Measurements from ENCODE around the gene KANK4.

KANK4 gene

DNA sequence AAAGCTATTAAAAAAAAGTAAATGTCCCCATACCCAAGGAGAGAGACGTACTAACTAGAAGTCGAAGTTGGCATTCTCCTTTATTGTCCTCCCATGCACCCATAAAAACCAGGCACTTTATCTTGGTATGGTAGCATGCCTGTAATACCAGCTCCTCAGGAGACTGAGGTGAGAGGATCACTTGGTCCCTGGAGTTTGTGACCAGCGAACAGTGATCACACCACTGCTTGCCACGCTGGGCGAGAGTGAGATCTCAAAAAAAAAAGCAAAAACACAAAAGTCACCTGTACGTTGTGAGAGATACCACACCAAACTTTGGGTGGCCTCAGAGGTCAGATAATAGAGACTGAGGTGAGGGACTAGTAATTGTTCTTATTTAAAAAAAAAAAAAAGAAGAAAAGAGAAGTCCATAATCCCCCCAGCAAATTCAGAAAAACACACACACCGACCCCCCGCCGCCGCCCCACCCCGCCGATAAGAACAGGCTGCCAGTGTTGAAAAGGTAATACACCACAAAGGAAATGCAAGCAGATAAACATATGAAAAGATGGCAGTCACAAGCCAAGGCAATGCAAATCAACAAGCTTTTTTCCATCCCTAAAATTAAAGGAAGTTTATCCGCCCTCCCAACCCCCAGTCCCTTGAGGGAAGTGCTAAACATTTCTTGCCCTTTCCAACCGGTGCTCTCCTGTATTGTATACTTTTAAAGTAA lies 121.0 kb downstream of the KANK4 start:
- no CpG with 5 or more reads among the region's 14 CpGs for WGBS, 2 donors (ENCODE audit: extremely low coverage in 2 of 2, insufficient read length in 2 of 2, insufficient replicate concordance in 1 of 2)
- no peak overlapping the region for H3K18ac ChIP-seq (ENCODE audit: low read length)
- no peak overlapping the region for H2AFZ ChIP-seq (ENCODE audit: low read length)
- DNase-seq (ENCODE audit: low spot score), result no peak
- H3K9ac ChIP-seq (ENCODE audit: low read depth, low read length, poor library complexity), result no peak overlapping the region
- H3K4me1 ChIP-seq (ENCODE audit: control insufficient read depth in 2 of 2, insufficient read depth in 1 of 2, low read depth in 1 of 2, low read length in 2 of 2), result peaks cover 0 to 4% of the 10 kb centered on the region in 2 donors
- H3K79me1 ChIP-seq (ENCODE audit: low read depth, low read length), result peaks cover 5% of the 10 kb centered on the region
- H3K23ac ChIP-seq (ENCODE audit: low read depth, low read length, poor library complexity), result no peak overlapping the region
- H2BK15ac ChIP-seq (ENCODE audit: low read length), result no peak overlapping the region
- H3K27ac ChIP-seq (replicated peaks; ENCODE audit: low read length), result no peak overlapping the region
- peaks cover 0 to 6% of the 10 kb centered on the region in 2 donors for H3K9me3 ChIP-seq (replicated peaks in 1 of 2; ENCODE audit: control insufficient read depth in 2 of 2, insufficient read depth in 1 of 2, low read depth in 1 of 2, low read length in 2 of 2)
- no peak overlapping the region for H3K4ac ChIP-seq (ENCODE audit: low read length)
- peak overlapping the region; percentile 18 for H3K4me2 ChIP-seq (ENCODE audit: insufficient read depth, low read length, poor library complexity, severe bottlenecking)
- H4K8ac ChIP-seq (ENCODE audit: low read depth, low read length), result no peak overlapping the region
- no peak overlapping the region for H2BK12ac ChIP-seq (ENCODE audit: low read length)
- no peak overlapping the region for H3K14ac ChIP-seq (ENCODE audit: low read length)
- no peak overlapping the region for H2BK120ac ChIP-seq (ENCODE audit: low read depth, low read length)
- peaks cover 0 to 7% of the 10 kb centered on the region in 2 donors for H3K36me3 ChIP-seq (replicated peaks in 1 of 2; ENCODE audit: control insufficient read depth in 2 of 2, insufficient read depth in 2 of 2, low read length in 2 of 2)
- no peak overlapping the region for H4K91ac ChIP-seq (ENCODE audit: low read depth, low read length, poor library complexity)
- H2BK5ac ChIP-seq (ENCODE audit: low read length), result no peak overlapping the region
- H3K27me3 ChIP-seq (ENCODE audit: control insufficient read depth in 3 of 3, insufficient read depth in 3 of 3, low read depth in 1 of 3, low read length in 3 of 3), result peaks cover 0 to 37% (median 9%) of the 10 kb centered on the region in 3 experiments
- H3K4me3 ChIP-seq (ENCODE audit: low read length in 2 of 2), result no peak overlapping the region
- no peak overlapping the region for H2AK5ac ChIP-seq (ENCODE audit: low read depth, low read length)

DNA sequence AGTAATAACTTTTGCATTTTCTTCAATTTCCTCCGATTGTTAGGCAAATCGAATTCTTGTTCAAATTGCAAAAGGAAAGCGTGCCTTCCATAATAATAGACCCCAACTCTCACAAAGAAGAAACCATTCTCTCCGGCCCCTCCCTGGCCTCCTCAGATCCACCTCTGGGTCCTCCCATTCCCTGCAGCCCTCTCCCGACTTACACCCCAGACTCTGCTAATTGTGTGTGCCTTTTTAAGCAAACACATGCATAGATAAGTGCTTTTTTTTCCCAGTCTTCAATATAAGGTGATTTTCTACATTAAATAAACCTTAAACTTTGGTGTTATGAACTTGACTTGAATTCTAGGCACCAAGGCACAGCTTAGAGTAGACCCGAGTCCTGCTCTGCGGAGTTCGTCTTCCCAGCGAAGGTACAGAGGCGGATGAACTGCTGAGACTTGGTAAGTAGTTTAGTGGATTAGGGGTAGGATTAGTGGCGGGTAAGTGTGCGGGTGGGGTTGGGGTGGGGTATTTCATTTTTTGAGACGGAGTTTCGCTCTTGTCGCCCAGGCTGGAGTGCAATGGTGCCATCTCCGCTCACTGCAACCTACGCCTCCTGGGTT lies 123.0 kb downstream of the KANK4 start:
- Histone ChIP-seq H3K4me3 (ENCODE audit: low read length in 2 of 2) (no peak overlapping the region), H3K27ac (replicated peaks; ENCODE audit: low read length) (no peak overlapping the region), H3K4me2 (ENCODE audit: insufficient read depth, low read length, poor library complexity, severe bottlenecking) (peak overlapping the region; percentile 38), H3K14ac (ENCODE audit: low read length) (no peak overlapping the region), H3K27me3 (ENCODE audit: control insufficient read depth in 3 of 3, insufficient read depth in 3 of 3, low read depth in 1 of 3, low read length in 3 of 3) (peaks cover 0 to 37% (median 9%) of the 10 kb centered on the region in 3 experiments), H3K4ac (ENCODE audit: low read length) (no peak overlapping the region), H3K9ac (ENCODE audit: low read depth, low read length, poor library complexity) (no peak overlapping the region), H3K4me1 (ENCODE audit: control insufficient read depth in 2 of 2, insufficient read depth in 1 of 2, low read depth in 1 of 2, low read length in 2 of 2) (peaks cover 0 to 4% of the 10 kb centered on the region in 2 donors), H4K91ac (ENCODE audit: low read depth, low read length, poor library complexity) (no peak overlapping the region), H2BK15ac (ENCODE audit: low read length) (no peak overlapping the region), H3K79me1 (ENCODE audit: low read depth, low read length) (peaks cover 5% of the 10 kb centered on the region), H3K23ac (ENCODE audit: low read depth, low read length, poor library complexity) (no peak overlapping the region), H2BK12ac (ENCODE audit: low read length) (no peak overlapping the region), H3K18ac (ENCODE audit: low read length) (no peak overlapping the region), H2BK5ac (ENCODE audit: low read length) (no peak overlapping the region), H3K36me3 (replicated peaks in 1 of 2; ENCODE audit: control insufficient read depth in 2 of 2, insufficient read depth in 2 of 2, low read length in 2 of 2) (peaks cover 0 to 5% of the 10 kb centered on the region in 2 donors), H2AK5ac (ENCODE audit: low read depth, low read length) (no peak overlapping the region), H2AFZ (ENCODE audit: low read length) (no peak overlapping the region), H4K8ac (ENCODE audit: low read depth, low read length) (no peak overlapping the region), H3K9me3 (replicated peaks in 1 of 2; ENCODE audit: control insufficient read depth in 2 of 2, insufficient read depth in 1 of 2, low read depth in 1 of 2, low read length in 2 of 2) (peaks cover 0 to 6% of the 10 kb centered on the region in 2 donors), H2BK120ac (ENCODE audit: low read depth, low read length) (no peak overlapping the region)
- DNase-seq (ENCODE audit: low spot score), result no peak
- WGBS, 2 donors (ENCODE audit: extremely low coverage in 2 of 2, insufficient read length in 2 of 2, insufficient replicate concordance in 1 of 2), result no CpG with 5 or more reads among the region's 17 CpGs

DNA sequence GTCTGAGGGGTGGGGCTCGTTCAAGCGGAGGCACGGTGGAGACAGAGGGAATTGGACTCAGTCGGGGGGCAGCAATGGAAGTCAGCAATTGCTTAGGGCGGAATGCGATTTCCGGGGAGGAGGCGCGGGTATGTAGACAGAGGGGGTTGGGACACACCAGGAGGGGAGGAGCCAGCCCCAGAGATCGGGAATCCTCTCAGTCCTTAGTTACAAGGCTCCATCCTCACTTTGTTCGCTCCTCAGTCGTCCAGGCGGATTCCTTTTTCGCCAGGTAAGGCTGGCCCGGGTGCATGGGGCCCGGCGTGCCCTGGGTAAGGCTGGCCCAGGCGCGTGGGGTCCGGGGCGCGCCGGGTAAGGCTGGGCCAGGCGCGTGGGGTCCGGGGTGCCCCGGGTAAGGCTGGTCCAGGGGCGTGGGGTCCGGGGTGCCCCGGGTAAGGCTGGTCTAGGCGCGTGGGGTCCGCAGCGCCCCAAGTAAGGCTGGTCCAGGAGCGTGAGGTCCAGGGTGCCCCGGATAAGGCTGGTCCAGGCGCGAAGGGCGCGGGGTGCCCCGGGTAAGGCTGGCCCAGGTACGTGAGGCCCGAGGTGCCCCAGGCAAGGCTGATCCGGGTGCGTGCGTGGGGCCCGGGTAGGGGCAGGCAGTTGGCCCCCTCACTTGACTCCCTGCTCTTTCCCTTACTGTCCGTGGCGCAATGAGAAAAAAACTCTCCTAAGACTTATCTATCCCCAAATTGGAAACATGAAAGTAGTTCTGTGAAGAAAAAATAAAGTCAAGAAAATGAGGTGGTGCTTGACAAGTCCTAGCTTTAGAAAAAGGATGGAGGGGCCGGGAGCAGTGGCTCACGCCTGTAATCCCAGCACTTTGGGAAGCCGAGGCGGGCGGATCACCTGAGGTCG lies 124.3 kb downstream of the KANK4 start, which contains the start of gene L1TD1:
Gene L1TD1 (plus strand): TSS at position 199 of the 894 bp plus-strand sequence. CDS start 11,780 bp downstream, outside the sequence.
- no peak within 1 kb of the TSS for H4K91ac ChIP-seq (ENCODE audit: low read depth, low read length, poor library complexity)
- H3K27ac ChIP-seq (replicated peaks; ENCODE audit: low read length), result peak within 1 kb of the TSS; percentile 72
- peak within 1 kb of the TSS; percentile 98 for H3K4ac ChIP-seq (ENCODE audit: low read length)
- peak within 1 kb of the TSS; percentile 99 for H2BK15ac ChIP-seq (ENCODE audit: low read length)
- H2AFZ ChIP-seq (ENCODE audit: low read length), result no peak within 1 kb of the TSS
- H3K27me3 ChIP-seq (ENCODE audit: control insufficient read depth in 3 of 3, insufficient read depth in 3 of 3, low read depth in 1 of 3, low read length in 3 of 3), result peaks cover 0 to 37% (median 9%) of the 10 kb centered on the region in 3 experiments
- WGBS, 2 donors (ENCODE audit: extremely low coverage in 2 of 2, insufficient read length in 2 of 2, insufficient replicate concordance in 1 of 2), result no CpG with 5 or more reads among the region's 55 CpGs
- peak; percentile 60 for DNase-seq (ENCODE audit: low spot score)
- H3K4me1 ChIP-seq (ENCODE audit: control insufficient read depth in 2 of 2, insufficient read depth in 1 of 2, low read depth in 1 of 2, low read length in 2 of 2), result peaks cover 0 to 4% of the 10 kb centered on the region in 2 donors
- H3K4me2 ChIP-seq (ENCODE audit: insufficient read depth, low read length, poor library complexity, severe bottlenecking), result peak within 1 kb of the TSS; percentile 83
- H3K36me3 ChIP-seq (replicated peaks in 1 of 2; ENCODE audit: control insufficient read depth in 2 of 2, insufficient read depth in 2 of 2, low read length in 2 of 2), result peaks cover 0 to 5% of the 10 kb centered on the region in 2 donors
- peak within 1 kb of the TSS; percentile 100 for H3K18ac ChIP-seq (ENCODE audit: low read length)
- H3K14ac ChIP-seq (ENCODE audit: low read length), result peak within 1 kb of the TSS; percentile 98
- peak within 1 kb of the TSS; percentile 65 for H4K8ac ChIP-seq (ENCODE audit: low read depth, low read length)
- H3K9ac ChIP-seq (ENCODE audit: low read depth, low read length, poor library complexity), result peak within 1 kb of the TSS; percentile 99
- peak within 1 kb of the TSS in 1 of 2 donors; percentile 92 for H3K4me3 ChIP-seq (ENCODE audit: low read length in 2 of 2)
- peaks cover 0 to 6% of the 10 kb centered on the region in 2 donors for H3K9me3 ChIP-seq (replicated peaks in 1 of 2; ENCODE audit: control insufficient read depth in 2 of 2, insufficient read depth in 1 of 2, low read depth in 1 of 2, low read length in 2 of 2)
- H3K79me1 ChIP-seq (ENCODE audit: low read depth, low read length), result peaks cover 3% of the 10 kb centered on the region
- H2BK12ac ChIP-seq (ENCODE audit: low read length), result peak within 1 kb of the TSS; percentile 98
- H2BK120ac ChIP-seq (ENCODE audit: low read depth, low read length), result peak within 1 kb of the TSS; percentile 96
- peak within 1 kb of the TSS; percentile 99 for H2AK5ac ChIP-seq (ENCODE audit: low read depth, low read length)
- peak within 1 kb of the TSS; percentile 99 for H3K23ac ChIP-seq (ENCODE audit: low read depth, low read length, poor library complexity)
- H2BK5ac ChIP-seq (ENCODE audit: low read length), result peak within 1 kb of the TSS; percentile 96
